ENCODE measurements around the gene EGF.

Gene EGF

DNA sequence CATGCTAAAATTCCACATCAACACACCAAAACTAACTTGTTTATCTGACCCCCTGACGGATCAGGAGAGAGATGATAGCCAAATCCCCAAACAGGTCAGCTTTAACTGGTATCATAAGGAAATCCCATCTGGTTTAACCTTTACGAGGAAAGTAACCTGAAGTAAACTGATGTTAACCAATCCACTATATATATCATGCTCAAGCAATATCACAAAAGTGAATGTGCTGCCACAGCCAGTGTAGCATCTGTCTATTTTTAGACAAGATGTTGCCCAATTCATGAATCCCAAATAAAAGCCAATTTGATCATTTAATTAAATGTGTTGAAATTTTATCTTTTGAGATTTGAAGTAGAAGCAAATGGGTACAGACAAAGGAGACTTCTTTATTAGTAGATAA, 44.5 kb downstream of the EGF start:
- DNase-seq (ENCODE audit: low read depth in 1 of 2, low spot score in 1 of 2), result no peak

GRCh38 chr4:109959195-109959594, 46.5 kb downstream of the EGF start:
- no peak for DNase-seq (ENCODE audit: low read depth in 1 of 2, low spot score in 1 of 2)

GRCh38 chr4:109962401-109962800, 49.7 kb downstream of the EGF start:
- no peak for DNase-seq (ENCODE audit: low read depth in 1 of 2, low spot score in 1 of 2)

DNA sequence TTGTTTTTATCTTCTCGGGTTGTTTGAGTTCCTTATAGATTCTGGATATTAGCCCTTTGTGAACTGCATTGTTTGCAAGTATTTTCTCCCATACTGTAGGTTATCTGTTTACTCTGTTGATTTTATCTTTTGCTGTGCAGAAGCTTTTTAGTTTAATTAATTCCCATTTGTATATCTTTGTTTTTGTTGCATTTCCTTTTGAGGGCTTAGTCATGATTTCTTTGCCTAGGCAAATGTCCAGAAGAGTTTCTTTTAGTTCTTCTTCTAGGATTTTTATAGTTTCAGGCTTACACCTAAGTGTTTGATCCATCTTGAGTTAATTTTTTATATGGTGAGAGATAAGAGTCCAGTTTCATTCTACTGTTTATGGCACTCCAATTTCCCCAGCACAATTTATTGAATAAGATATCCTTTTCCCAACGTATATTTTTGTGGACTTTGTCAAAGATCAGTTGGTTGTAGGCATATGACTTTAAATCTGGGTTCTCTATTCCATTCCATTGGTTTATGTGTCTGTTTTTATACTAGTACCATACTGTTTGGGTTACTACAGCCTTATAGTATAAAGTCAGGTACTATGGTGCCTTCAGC, 54.3 kb downstream of the EGF start:
- DNase-seq (ENCODE audit: low read depth in 1 of 2, low spot score in 1 of 2), result no peak

- no peak for DNase-seq (ENCODE audit: low read depth in 1 of 2, low spot score in 1 of 2)
These were observed 55.3 kb downstream of the EGF start for GRCh38 chr4:109967798-109968520.

- no peak for DNase-seq (ENCODE audit: low read depth in 1 of 2, low spot score in 1 of 2)
These were observed 56.4 kb downstream of the EGF start for GRCh38 chr4:109969087-109969486.

- no peak for DNase-seq (ENCODE audit: low read depth in 1 of 2, low spot score in 1 of 2)
These were observed 57.2 kb downstream of the EGF start for GRCh38 chr4:109969919-109970318.

DNA sequence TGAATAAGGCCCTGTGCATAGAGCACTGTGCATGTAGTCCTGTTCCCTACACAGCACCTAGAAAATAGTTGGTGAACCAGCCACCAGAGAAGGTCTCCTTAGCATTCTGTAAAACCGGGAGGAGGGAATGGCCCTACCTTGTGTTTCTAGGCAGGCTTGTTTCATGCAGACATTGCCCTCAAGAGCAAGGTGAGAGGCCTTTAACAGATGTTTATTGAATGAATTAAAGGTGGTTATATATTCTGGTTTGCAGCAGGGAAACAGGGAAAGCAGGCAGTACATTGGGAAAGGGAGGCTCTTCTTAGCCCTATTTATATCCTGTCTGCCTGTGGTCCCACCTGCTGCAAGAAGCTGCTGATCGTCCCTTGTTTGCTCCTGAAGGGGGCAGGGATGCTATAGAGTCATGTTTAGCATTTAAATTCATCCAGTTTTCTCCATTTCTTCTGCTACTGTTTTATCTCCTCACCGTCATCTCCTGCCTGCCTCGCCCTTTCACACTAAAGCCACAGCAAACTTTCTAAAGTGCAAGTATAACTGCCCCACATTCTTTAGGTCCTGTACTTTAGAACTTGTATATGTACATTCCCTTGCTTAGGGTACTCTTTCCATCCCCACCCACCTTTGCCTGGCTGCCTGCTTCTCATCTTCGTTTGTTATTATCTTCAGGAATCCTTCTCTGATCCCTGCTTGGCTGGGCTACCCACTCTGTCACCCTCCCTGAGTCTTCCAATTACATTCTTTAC, 60.3 kb downstream of the EGF start:
- no peak for DNase-seq (ENCODE audit: low read depth in 1 of 2, low spot score in 1 of 2)

GRCh38 chr4:109973529-109973905, 60.8 kb downstream of the EGF start:
- no peak for DNase-seq (ENCODE audit: low read depth in 1 of 2, low spot score in 1 of 2)

- no peak for DNase-seq (ENCODE audit: low read depth in 1 of 2, low spot score in 1 of 2)
These were observed 63.5 kb downstream of the EGF start for GRCh38 chr4:109976189-109976588.

DNA sequence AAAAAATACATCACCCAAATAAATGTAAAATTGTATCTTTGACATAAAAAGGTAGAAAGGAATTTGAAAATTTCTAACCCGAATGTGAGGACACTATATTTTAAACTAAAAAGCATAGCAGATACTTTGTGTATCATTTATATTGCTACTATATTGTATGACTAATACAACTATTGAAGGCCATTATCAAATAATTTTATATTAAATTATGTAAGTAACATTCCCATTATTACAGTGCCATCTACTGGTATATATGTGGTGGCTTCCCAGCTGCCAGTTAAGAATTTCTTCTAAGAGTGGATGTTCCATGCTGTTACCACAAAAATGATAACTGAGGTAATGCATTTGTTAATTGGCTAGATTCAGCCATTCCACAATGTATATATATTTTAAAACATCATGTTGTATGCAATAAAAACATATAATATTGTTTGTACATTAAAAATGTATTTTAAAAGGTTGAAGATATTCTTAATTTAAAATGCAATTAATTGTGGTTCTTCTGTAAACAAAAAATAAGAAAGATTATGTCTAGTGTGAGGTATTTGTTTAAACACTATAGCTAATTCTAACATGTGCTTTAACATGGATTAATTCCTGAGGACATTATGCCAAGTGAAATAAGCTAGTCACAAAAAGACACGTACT, 65.3 kb downstream of the EGF start:
- DNase-seq (ENCODE audit: low read depth in 1 of 2, low spot score in 1 of 2), result no peak

DNA sequence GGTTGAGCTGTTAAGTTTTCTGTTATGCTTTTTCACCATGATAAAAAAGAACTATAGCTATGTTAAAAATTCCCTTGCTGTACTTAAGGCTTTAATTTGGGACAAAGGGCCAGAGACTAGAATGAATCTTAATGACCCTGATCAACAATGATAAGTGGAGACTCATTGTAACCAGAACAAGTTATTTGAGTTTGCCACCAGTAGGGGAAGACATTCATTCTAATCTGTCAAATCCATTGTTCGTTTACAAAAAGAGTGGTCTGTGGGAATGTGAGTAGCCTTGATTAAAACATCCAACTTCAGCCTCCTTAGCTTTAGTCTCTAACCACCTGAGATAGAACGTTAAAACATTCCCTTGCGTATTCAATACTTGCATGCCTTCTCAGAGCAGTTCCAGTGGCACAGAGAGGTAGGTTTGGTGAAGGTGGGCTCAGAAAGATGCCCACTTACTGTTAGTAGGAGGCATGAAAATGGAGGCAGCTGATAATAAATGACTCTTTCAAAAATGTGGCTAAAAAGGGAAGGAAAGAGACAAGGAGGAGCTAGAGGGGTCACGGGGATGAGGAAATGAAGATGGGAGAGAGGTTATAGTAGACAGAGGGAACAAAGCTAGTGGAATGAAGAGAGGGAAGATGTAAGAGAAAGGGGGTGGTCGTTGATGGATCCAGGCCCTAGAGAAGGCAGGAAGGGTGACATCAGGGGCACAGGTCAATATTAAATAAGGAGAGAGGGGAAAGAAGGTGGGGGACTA, 66.2 kb downstream of the EGF start:
- DNase-seq (ENCODE audit: low read depth in 1 of 2, low spot score in 1 of 2), result no peak

DNA sequence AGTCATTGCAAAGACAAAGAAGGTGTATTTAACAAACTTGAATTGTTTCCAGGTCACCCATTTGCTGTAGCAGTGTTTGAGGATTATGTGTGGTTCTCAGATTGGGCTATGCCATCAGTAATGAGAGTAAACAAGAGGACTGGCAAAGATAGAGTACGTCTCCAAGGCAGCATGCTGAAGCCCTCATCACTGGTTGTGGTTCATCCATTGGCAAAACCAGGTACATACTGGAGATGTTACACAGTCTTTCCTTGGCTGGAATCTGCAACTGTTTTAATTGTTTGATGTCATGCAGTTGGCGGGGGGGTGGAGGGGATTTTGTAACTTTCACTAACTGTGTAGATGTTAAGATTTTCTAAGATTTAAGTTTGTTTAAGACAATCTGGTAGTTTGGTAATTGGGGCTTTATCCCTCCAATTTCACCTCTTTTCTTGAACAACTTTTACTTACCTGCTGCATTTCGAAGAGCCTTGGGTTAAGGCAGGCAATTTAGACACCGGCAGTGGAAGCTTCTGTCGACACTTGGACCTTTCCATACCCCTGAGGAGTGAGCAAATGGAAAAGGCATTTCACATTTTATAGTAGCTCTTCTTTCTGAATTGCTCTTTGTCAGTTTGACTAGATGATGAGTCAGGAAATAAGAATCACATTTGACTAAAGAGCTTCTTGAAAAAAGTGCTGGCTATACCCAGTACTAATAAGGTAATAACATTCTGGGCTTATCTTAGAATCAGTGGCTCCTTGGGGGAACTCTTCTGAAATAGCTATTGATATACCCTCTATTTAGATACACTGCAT, 67.4 kb downstream of the EGF start:
- DNase-seq (ENCODE audit: low read depth in 1 of 2, low spot score in 1 of 2), result no peak

DNA sequence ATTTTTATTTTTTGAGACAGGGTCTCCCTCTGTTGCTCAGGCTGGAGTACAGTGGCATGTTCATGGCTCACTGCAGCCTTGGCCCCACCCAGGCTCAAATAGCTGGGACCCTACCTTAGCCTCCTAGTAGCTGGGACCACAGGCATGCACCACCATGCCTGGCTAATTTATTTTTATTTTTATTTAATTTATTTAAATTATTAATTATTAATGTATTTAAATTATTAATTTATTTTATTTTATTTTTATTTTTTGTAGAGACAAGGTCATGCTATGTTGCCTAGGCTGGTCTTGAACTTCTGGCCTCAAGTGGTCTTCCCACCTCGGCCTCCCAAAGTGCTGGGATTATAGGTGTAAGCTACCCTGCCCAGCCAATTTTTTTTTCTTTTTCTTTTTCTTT, 69.3 kb downstream of the EGF start:
- DNase-seq (ENCODE audit: low read depth in 1 of 2, low spot score in 1 of 2), result no peak

- no peak for DNase-seq (ENCODE audit: low read depth in 1 of 2, low spot score in 1 of 2)
These were observed 69.8 kb downstream of the EGF start for GRCh38 chr4:109982521-109982920.

DNA sequence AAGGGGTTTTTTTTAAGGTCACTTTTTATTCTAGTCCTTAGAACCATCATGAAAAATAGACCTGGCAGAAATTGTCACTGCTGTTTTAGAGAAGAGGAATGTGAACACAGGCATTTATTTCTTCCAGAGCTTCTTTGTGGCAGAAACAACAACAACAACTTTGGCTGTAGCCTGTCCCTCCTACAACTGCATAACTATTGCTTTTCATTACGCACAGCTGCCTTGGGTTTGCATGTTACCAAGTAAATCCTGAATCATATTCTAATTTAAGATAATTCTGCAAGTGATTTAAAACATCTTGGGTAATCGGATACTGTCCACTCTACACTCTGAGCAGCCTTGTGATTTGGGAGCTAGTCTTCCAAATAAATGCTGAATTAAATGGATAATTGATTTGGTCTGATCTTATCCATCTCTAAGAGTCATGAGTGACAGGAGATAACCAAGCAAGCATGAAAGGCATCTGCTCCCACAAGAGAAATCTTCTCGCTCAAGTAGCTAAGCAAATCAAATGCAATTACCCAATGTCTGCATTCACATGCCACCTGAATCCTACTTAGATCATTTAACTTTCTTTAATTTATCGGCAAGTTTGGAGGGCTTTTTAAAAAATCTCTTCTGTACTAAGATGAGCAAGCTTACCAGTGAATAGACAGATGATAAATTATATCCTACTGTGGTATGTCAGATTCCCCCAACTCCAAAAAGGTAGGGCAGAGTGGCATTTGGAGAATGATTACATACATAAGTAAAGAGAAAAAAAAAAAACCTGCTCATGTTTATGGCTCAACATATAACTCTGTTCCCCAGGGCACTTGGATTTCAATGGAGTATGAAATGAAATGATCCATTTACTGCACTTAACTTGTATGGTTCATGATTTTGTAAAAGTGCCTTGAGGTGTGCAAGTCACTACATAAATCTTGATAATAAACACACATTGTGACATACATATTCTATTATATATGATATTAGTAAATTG, 73.6 kb downstream of the EGF start:
- no peak for DNase-seq (ENCODE audit: low read depth in 1 of 2, low spot score in 1 of 2)

DNA sequence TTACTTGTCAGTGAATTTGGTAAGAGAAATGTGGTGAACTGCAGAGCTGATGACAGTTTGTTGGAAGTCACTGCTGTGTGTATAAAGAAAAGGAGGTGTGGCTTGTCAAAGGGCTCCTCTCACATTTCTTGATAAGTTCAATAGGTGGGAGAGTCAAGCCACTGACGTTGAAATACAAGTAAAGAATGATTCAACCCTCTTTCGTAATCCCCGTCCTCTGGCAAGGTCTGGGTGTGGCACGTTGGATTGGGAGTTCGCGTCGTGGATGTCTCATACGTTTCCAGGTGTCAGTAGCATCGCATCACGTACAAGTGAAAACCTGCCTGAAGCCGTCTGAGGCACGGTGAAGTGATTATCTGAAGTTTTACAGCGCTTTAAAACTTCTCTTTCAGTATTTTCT, 76.4 kb downstream of the EGF start:
- no peak for DNase-seq (ENCODE audit: low read depth in 1 of 2, low spot score in 1 of 2)

DNA sequence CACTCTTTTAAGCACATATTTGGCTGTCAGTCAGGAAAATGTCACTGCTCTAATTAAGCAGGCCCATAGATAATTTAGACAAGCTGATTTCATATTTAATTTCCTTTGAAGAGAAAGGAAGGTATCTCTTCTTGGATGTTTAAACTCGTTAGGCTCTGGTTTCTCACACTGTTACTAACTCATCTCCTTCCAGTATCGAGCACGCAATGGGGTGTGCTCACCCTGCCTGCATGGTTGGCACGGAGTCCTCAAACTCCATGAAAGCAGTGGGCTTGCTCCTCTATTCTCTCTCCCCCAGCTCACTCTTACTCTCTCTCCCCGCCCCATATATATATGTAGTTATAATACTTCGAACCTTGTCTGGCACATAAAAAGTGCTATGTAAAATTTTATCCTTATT, 76.9 kb downstream of the EGF start:
- no peak for DNase-seq (ENCODE audit: low read depth in 1 of 2, low spot score in 1 of 2)

All from stimulated activated CD4-positive, alpha-beta T cell treated with anti-CD3 and anti-CD28 coated beads, Interleukin-15, amount 100 ng/mL, for 1 hour (primary cell).